ENCODE data around the gene SUSD2. TPM values are rescaled to one million over a fixed set of nuclear protein-coding genes. Genes with fewer than 3 reads are reported as not detected.

The SUSD2 gene
- total and polyA plus RNA-seq, 9 of the 15 experiments (the other 6 are each of a cell fraction or from before 2014, with no cell fraction given) = 0.01 to 0.16 (median 0.04) TPM; not detected in 4

DNA sequence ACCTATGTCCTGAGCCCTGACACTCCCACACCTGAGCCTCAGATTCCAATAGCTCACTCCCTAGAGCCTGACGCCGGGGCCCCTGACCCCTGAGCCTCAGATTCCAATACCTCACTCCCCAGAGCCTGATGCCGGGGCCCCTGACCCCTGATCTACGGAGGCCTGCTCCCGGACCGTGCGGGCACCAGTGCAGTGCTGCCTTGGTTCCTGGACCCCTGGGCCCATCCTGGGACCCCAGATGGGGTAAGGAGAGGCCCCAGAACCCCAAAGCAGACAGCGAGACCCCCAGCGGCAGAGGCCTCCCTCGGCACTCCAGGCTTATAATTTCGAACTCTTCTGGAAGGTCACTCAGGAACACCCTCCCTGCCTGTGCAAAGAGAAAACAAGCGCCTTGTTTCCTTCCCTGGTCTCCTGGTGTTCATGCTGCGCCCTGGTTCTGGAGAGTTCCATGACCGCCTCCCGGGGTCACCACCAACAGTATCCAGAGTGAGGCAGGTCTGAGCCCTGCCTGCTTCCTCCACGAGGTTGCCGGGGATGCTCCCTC is 7.5 kb downstream of the SUSD2 start:
- no peak overlapping the region for H3K4me2 ChIP-seq (ENCODE audit: insufficient read depth, low read length)
- H2AFZ ChIP-seq (ENCODE audit: low read depth, low read length) = no peak overlapping the region
- H3K4me1 ChIP-seq (replicated peaks in 1 of 2; ENCODE audit: control insufficient read depth in 2 of 2, insufficient read depth in 2 of 2, low read length in 2 of 2) = peaks cover 0 to 28% of the 10 kb centered on the region in 2 experiments; a peak in 1 of 5 replicates
- no peaks in the 10 kb centered on the region for H3K79me2 ChIP-seq (ENCODE audit: control insufficient read depth, insufficient read depth, low read length)
- peak; percentile 29 for TF ChIP-seq ZFP36 (IDR thresholded peaks at IDR 0.05; ENCODE audit: low read depth, low read length, partially characterized antibody)
- no peak for TF ChIP-seq SRF (CRISPR knock-in tag; IDR thresholded peaks at IDR 0.05)
- TF ChIP-seq ZNF384 (IDR thresholded peaks at IDR 0.05; ENCODE audit: low read depth, low read length) = no peak
- H3K9ac ChIP-seq (ENCODE audit: insufficient read depth in 1 of 2, low read depth in 2 of 2, low read length in 2 of 2) = no peak overlapping the region
- BruUV-seq (replicated peaks) = no TSS peak
- in situ Hi-C loops (cut with MboI) = no loop called here
- H4K20me1 ChIP-seq (replicated peaks; ENCODE audit: control insufficient read depth, insufficient read depth, low read length) = no peaks in the 10 kb centered on the region
- no peak for FAIRE-seq
- no peaks in the 10 kb centered on the region for H3K36me3 ChIP-seq (ENCODE audit: control insufficient read depth, insufficient read depth, low read length)
- H3K9me1 ChIP-seq (ENCODE audit: control insufficient read depth, insufficient read depth, low read length) = peaks cover 2% of the 10 kb centered on the region
- DNase-seq (ENCODE audit: extremely low read depth in 1 of 4, low spot score in 3 of 4) = no peak
- H3K27me3 ChIP-seq (ENCODE audit: control insufficient read depth in 2 of 2, insufficient read depth in 2 of 2, low read length in 2 of 2) = peaks cover 0 to 16% of the 10 kb centered on the region in 2 experiments; a peak in 2 of 5 replicates
- 30% methylated on average over 12 of the region's 17 CpGs for WGBS (ENCODE audit: insufficient coverage, low coverage, missing lambda C conversion rate)
- no peak overlapping the region for H3K4me3 ChIP-seq
- H3K9me3 ChIP-seq (replicated peaks; ENCODE audit: control insufficient read depth, insufficient read depth, low read depth, low read length) = no peaks in the 10 kb centered on the region
- POLR2A ChIA-PET = interaction anchor here (0.5 to 1.5 kb wide), 2 partner anchors 10 to 27 kb away, joined by 3 to 6 read pairs; no protein-coding TSS in a partner anchor
- no peak overlapping the region for H3K27ac ChIP-seq (ENCODE audit: extremely low read depth, low read depth, low read length)
- ATAC-seq = peak; percentile 42; the same call in 2 of the 3 replicates
- CTCF ChIA-PET (ENCODE audit: low intra/inter-chr PET ratio) = interaction anchor here (0.6 to 1.9 kb wide), 2 partner anchors 59 to 569 kb away, joined by 3 to 11 read pairs; no protein-coding TSS in a partner anchor
- intact Hi-C loops (cut with micrococcal nuclease) = loop anchor here (2.0 to 10.0 kb wide), 3 partner anchors 58 to 336 kb away; no protein-coding TSS in a partner anchor
